ENCODE measurements around the gene CMTR1.
"Not testable (repeated sequence)": the region's sequence is repeated elsewhere in the genome, so short reads cannot be mapped to it uniquely, and the experiment has no call there.

The CMTR1 gene

DNA sequence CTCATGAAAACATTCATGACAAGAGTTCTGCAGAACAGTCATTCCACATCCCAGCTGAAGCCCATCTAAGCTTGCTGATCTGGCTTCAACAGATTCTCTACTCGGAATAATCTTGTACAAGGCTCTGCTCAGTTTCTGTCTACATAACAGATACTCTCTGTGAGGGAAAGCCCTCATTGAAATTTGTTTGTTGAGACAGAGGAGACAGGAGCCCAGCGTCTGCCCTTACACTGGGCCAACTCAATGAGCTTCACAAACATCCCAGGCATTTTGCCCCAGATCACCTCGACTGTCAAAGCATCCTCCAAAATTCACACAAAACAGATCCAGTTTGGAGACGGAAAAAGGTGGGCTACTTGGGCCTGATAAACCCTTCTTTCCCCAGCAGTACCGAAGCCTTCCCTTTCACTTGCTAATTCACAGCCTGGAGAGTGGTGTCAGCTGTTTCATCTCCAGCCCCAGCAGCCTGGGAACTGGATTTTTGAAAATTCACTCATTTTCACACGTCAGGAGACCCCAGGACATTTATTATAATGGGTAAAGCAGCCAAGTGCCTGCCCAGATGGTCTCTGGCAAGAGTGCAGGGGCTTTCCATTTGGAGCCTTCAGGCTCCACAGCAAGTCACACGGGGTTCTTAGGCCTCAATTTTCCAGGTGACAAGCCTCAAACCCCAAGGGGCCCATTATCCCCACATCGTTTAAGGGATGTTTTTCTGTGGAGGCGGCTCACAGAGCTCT is 59.4 kb downstream of the CMTR1 start:
- DNase-seq (ENCODE audit: low read depth in 2 of 2) = no peak

GRCh38 chr6:37492991-37493660 is 60.1 kb downstream of the CMTR1 start:
- no peak for DNase-seq (ENCODE audit: low read depth in 2 of 2)

- DNase-seq (ENCODE audit: low read depth in 2 of 2) = no peak
Observed at GRCh38 chr6:37493661-37493995, 60.6 kb downstream of the CMTR1 start.

GRCh38 chr6:37495244-37495934 is 62.4 kb downstream of the CMTR1 start:
- DNase-seq (ENCODE audit: low read depth in 2 of 2) = no peak

- DNase-seq (ENCODE audit: low read depth in 2 of 2) = no peak
Observed at GRCh38 chr6:37496951-37497885, 64.2 kb downstream of the CMTR1 start.

DNA sequence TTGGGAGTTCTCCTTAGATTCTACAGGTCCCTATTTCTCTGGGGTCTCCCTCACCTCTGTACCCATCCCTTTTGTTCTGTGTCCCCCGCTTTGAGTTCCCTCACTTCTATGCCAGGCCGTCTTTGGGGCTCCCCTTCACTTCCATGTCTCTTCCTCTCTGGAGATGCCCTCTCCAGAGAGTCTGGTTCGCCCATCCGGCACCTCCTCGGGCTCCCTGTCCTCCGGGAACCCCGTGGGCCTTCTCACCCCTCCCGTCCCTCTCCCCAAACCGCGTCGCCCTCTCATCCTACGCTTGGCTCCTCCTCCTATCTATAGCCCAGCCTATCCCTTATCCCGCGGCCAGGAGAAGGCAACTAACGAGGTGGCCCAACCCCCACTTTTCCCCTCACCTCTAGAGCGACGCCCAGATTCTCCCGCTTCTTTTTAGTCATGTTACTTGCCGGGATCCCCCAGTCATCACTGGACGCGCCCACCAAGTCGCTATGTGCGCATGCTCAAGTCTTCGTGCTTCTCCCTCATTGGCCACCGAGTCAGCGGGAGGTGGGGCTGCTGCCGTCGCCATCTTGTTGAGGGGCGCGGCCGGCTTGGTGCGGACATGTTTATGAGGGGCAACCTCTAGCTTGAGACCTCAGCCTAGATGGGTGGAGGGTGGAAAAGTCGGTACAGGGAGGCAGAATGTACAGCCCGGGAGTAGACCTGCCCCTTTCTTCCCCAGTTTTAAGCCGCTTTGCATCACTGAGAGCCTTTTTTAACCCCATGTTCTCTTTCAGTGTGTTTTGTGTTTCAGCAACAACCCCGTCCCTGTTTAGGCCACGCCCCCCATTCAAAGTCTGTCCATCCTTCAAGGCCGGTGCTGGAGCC is 66.6 kb downstream of the CMTR1 start, which contains the start of gene CCDC167:
CCDC167 (minus strand) TSS at position 461 of the 861 bp plus-strand sequence; CDS start at position 431, 30 bp downstream.
- DNase-seq (ENCODE audit: low read depth in 2 of 2) = peak; percentile 88 to 92

DNA sequence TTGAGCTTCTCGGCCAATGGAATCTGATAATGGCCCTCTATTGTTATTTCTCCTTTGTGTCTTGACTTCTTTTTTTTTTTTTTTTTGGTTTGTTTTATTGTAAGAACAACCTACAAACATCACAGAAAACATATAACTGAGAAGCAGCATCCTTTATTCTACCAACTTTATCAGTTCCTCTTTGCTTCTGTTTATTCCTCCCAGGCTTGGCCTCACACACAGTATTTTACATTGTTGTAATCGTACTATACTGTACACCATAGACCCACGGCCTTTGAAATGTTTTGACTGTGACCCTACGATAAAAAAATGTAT is 67.2 kb downstream of the CMTR1 start:
- no peak for DNase-seq (ENCODE audit: low read depth in 2 of 2)

GRCh38 chr6:37500904-37501303 is 67.9 kb downstream of the CMTR1 start:
- DNase-seq (ENCODE audit: low read depth in 2 of 2) = not testable (repeated sequence)

- DNase-seq (ENCODE audit: low read depth in 2 of 2) = no peak
Observed at GRCh38 chr6:37501632-37502491, 68.8 kb downstream of the CMTR1 start.

- DNase-seq (ENCODE audit: low read depth in 2 of 2) = peak in 1 of 2 donors; percentile 15
Observed at GRCh38 chr6:37502703-37503291, 69.8 kb downstream of the CMTR1 start.

GRCh38 chr6:37503309-37503965 is 70.4 kb downstream of the CMTR1 start:
- no peak for DNase-seq (ENCODE audit: low read depth in 2 of 2)

DNA sequence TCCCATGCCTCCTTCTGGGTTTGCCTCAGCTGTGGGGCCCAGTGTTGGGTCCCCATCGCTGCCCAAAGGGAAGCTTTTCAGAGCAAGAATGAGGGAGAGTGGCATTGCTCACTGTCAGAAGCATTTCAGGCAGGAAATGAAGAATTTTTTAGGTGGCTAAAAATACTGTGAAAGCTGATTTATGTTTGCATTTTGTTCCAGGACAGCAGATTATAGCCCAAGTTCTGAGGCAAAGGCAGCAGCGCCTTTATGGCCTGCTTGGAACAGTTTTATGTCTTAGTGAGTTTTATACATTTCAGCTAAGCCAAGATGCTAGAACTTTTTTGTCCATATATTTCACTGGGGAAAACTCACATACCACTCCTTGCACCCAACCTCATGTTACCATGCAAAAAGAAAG is 71.0 kb downstream of the CMTR1 start:
- no peak for DNase-seq (ENCODE audit: low read depth in 2 of 2)

DNA sequence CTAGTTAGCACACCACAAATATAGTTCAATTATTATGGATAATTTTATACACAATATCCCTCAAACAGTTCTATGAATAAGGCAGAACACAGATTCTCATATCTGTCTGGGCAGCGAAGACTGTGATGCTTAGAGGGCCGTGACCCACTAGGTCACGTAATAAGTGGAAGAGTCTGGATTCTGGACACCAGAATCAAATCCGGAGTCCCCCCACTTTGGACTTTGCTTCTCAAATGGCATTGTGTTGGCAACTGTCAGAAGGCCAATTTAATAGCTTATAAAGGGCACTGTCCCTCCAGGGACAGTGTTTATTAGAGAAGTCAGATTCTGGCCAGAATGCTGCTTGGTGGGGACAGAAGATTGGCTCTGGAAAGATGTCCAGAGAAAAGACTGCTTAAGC is 73.5 kb downstream of the CMTR1 start:
- no peak for DNase-seq (ENCODE audit: low read depth in 2 of 2)

GRCh38 chr6:37507077-37507476 is 74.1 kb downstream of the CMTR1 start:
- no peak for DNase-seq (ENCODE audit: low read depth in 2 of 2)

DNA sequence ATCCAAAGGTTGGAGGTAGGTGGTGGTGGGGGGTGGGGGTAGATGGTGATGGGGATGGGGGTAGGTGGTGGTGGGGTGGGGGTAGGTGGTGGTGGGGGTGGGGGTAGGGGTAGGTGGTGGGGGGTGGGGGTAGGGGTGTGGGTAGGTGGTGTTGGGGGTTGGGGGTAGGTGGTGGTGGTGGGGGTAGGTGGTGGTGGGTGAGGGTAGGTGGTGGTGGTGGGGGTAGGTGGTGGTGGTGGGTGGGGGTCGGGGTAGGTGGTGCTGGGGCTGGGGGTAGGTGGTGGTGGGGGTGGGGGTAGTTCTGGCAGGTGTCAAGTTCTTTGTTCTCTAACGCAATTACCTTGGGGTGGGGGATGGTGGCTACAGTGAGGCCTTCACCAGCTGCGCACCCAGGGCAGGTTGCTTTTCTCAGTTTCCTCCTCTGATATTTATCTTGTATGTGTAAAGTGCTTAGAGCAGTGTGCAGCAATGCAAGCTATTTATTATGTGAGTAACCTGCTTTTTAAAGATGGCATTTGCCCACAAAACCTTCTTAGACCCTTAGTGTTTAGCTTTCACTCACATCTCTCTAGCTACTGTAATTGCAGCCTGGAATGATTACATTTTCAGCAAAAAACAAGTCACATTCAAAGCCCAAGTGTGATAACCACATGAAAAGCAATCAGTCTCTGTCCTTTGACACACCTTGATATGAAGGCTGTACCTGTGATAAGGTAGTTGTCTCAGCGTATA is 74.8 kb downstream of the CMTR1 start:
- no peak for DNase-seq (ENCODE audit: low read depth in 2 of 2)

GRCh38 chr6:37511201-37511600 is 78.2 kb downstream of the CMTR1 start:
- DNase-seq (ENCODE audit: low read depth in 2 of 2) = no peak

DNA sequence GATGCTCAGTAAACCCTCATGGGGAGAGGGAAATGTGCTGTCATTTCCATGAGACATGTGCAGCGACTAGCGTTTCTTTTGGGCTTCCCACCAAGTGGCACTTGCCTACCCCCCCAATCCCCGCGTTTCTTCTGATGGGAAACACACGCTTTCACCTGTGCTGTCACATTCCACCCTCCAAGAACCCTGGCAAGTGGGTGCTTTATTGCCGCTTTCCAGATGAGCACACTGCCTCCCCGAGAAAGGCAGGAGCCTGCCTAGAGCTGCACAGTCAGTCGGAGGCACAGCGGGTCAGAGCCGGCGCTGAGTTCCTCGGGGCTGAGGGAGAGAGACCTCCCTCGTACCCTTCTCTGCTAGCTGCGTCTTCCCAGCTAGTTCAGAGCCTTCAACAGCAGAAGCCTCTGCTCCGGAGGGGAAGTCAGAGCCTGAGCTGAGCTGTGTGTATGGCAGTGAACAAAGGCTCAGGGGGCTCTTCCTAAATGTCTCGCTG is 78.9 kb downstream of the CMTR1 start:
- no peak for DNase-seq (ENCODE audit: low read depth in 2 of 2)

GRCh38 chr6:37512400-37513011 is 79.5 kb downstream of the CMTR1 start:
- DNase-seq (ENCODE audit: low read depth in 2 of 2) = no peak
